Upper lobe of left lung (tissue), 6 donors: ENCODE data around the gene TAS2R14. TPM values are rescaled to one million over a fixed set of nuclear protein-coding genes. Genes with fewer than 3 reads are reported as not detected.

Experiments
- ATAC-seq, 2 donors: fragments of 200-7000 bp; cut with Tn5 transposase; one replicate each; pipeline ENCODE4 v1.9.1; 2022; ENCODE audit warnings: mild to moderate bottlenecking in 2 of 2, moderate library complexity in 2 of 2; ENCODE audit not compliant: low FRiP score in 2 of 2
- DNase-seq, 2 donors: peaks; one replicate each; pipeline ENCODE4 v3.0.0-alpha.2; 2019 to 2020
- H3K27ac ChIP-seq, 4 donors: fragments of 200-600 bp; sonication (generic); one replicate each; pipeline ENCODE4 v1.5.1; 2016 to 2019
- H3K27me3 ChIP-seq, 4 donors: fragments of 200-600 bp; sonication (generic); one replicate each; pipeline ENCODE4 v1.5.1; 2017 to 2019
- H3K36me3 ChIP-seq, 4 donors: fragments of 200-600 bp; sonication (generic); one replicate each; pipeline ENCODE4 v1.5.1; 2016 to 2019
- H3K4me1 ChIP-seq, 4 donors: fragments of 200-600 bp; sonication (generic); one replicate each; pipeline ENCODE4 v1.5.1; 2018 to 2019
- H3K4me3 ChIP-seq, 4 donors: fragments of 200-600 bp; sonication (generic); one replicate each; pipeline ENCODE4 v1.5.1; 2017 to 2019; ENCODE audit warnings: mild to moderate bottlenecking in 2 of 4, moderate library complexity in 1 of 4
- H3K9me3 ChIP-seq, 4 donors: fragments of 200-600 bp; sonication (generic); one replicate each; pipeline ENCODE4 v1.5.1; 2018 to 2019
- CTCF ChIP-seq, 6 experiments: fragments of 450-650 bp in 4 of 6; fragments of 200-600 bp in 2 of 6; sonication (generic) in 2 of 6; IDR thresholded peaks; one replicate each; pipeline ENCODE4 v1.5.1; 2016 to 2019; ENCODE audit warnings: antibody characterized with exemption in 6 of 6
- EP300 ChIP-seq, 4 donors: sonication (generic); formaldehyde crosslinking; IDR thresholded peaks; one replicate each; pipeline ENCODE4 v1.5.1; 2017; ENCODE audit warnings: antibody characterized with exemption in 4 of 4, control low read depth in 2 of 4
- POLR2A ChIP-seq, 4 donors: fragments of 450-650 bp; IDR thresholded peaks; one replicate each; pipeline ENCODE4 v1.5.1; 2016 to 2017; ENCODE audit warnings: antibody characterized with exemption in 4 of 4, mild to moderate bottlenecking in 2 of 4
- POLR2AphosphoS5 ChIP-seq, 2 donors: sonication (generic); formaldehyde crosslinking; IDR thresholded peaks; one replicate each; pipeline ENCODE4 v1.5.1; 2017; ENCODE audit warnings: antibody characterized with exemption in 2 of 2
- WGBS, 2 donors: methylation state at CpG; one replicate each; pipeline ENCODE4 v1.1.5; 2017 to 2018; 5-methylcytosine and 5-hydroxymethylcytosine counted together
- total RNA-seq, 6 donors: library from RNA; depleted of rRNA in 4 of 6; stranded (reverse); fragments of >200 nt in 4 of 6; gene quantifications; one replicate each; pipeline versions ENCODE4 v1.1.0 to v1.2.1, GENCODE V29; 2016 to 2021
- donor health status: DM: no; HTN: no; CAD: no; lungs with moderate emphysema.
- donor health status: DM: no; HTN: yes; CAD: no; lungs with severe emphysema.

Gene TAS2R14
- total RNA-seq, 6 donors from 2014 or later = 0.94 to 12.7 (median 2.8) TPM

DNA sequence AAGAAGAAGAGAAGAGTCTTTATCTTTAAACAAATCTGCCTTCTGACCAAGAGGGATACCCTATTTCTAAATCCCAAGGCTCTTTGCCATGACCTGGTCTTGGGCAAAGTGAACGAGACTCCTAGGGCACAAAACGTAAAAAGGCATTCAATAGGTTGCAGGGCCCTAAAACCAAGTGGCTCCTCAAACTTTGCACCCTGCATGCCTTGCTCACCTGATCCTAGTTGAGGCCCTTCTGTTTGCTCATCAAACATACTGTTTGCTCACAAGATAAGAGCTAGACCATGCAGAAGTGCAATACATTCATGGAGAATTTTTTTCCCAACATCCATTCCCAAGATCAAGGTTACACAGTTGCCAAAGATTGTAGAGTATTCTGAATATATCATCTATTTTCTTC is 47.1 kb downstream of the TAS2R14 start:
- Histone ChIP-seq H3K27ac (no peak overlapping the region), H3K4me1 (no peaks in the 10 kb centered on the region), H3K27me3 (no peaks in the 10 kb centered on the region), H3K36me3 (no peaks in the 10 kb centered on the region), H3K4me3 (no peak overlapping the region), H3K9me3 (no peaks in the 10 kb centered on the region)
- WGBS, 2 donors = 62 to 80% methylated on average over 2 of the region's 2 CpGs
- ATAC-seq = no peak
- DNase-seq = no peak
- TF ChIP-seq CTCF (IDR thresholded peaks at IDR 0.05) (no peak), POLR2AphosphoS5 (IDR thresholded peaks at IDR 0.05) (no peak), POLR2A (IDR thresholded peaks at IDR 0.05) (no peak), EP300 (IDR thresholded peaks at IDR 0.05) (no peak)

DNA sequence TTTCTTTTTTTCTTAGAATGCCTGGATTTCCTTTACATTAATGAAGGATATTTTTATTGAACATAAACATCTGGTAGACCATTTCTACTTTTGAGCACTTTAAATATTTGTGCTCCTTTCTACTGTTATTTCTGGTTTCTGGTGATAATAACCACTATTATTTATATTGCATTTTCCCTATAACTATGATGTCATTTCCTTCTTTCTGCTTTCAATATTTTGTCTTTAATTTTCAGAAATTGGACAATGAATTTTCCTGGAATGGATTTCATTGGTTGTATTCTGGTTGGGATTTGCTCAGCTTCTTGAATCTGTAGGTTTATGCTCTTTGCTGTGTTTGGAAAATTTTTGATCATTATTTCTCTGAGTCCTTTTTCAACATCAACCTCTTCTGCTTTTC is 49.8 kb downstream of the TAS2R14 start:
- Histone ChIP-seq H3K4me3 (no peak overlapping the region), H3K9me3 (no peaks in the 10 kb centered on the region), H3K27me3 (no peaks in the 10 kb centered on the region), H3K27ac (no peak overlapping the region), H3K4me1 (no peaks in the 10 kb centered on the region), H3K36me3 (no peaks in the 10 kb centered on the region)
- no peak for DNase-seq
- ATAC-seq = no peak
- no peak for TF ChIP-seq POLR2A (IDR thresholded peaks at IDR 0.05)
- no peak for TF ChIP-seq CTCF (IDR thresholded peaks at IDR 0.05)
- TF ChIP-seq POLR2AphosphoS5 (IDR thresholded peaks at IDR 0.05) = no peak
- TF ChIP-seq EP300 (IDR thresholded peaks at IDR 0.05) = no peak

Other genes starting within 250 kb of the TAS2R14 start
- gene YBX3, start 215.9 kb downstream of the TAS2R14 start, total RNA-seq = 100 to 1,000 TPM; 216 to 360 (median 287) TPM
- under 1 TPM in 1 of 6 donors, not detected in 5; 0.98 TPM for gene TAS2R7, start 136.6 kb downstream of the TAS2R14 start, total RNA-seq
- not detected for gene TAS2R8, start 132.0 kb downstream of the TAS2R14 start, total RNA-seq
- gene TAS2R9, start 129.1 kb downstream of the TAS2R14 start, total RNA-seq = not detected
- gene TAS2R10, start 112.9 kb downstream of the TAS2R14 start, total RNA-seq = 1 to 10 TPM in 1 of 6 donors, under 1 TPM in 2, not detected in 3; 0.29 to 4.4 (median 0.46) TPM
- 10 to 100 TPM in 2 of 6 donors, 1 to 10 TPM in 3, under 1 TPM in 1; 0.71 to 34.6 (median 2.5) TPM for gene PRR4, start 89.8 kb downstream of the TAS2R14 start, total RNA-seq
- 10 to 100 TPM in 5 of 6 donors, 1 to 10 TPM in 1; 6.5 to 43.9 (median 34.4) TPM for gene PRH1, start 55.0 kb downstream of the TAS2R14 start, total RNA-seq
- gene TAS2R13, start 29.7 kb downstream of the TAS2R14 start, total RNA-seq = 1 to 10 TPM in 4 of 6 donors, under 1 TPM in 2; 0.61 to 6.8 (median 2.5) TPM
- gene PRH2, start 10.0 kb downstream of the TAS2R14 start, total RNA-seq = under 1 TPM in 1 of 6 donors, not detected in 5; 0.63 TPM
- 1 to 10 TPM in 4 of 6 donors, under 1 TPM in 1, not detected in 1; 0.67 to 6.2 (median 1.8) TPM for gene TAS2R50, start 47.6 kb upstream of the TAS2R14 start, total RNA-seq
- 1 to 10 TPM in 5 of 6 donors, under 1 TPM in 1; 0.84 to 6.3 (median 2.4) TPM for gene TAS2R20, start 59.0 kb upstream of the TAS2R14 start, total RNA-seq
- gene TAS2R19, start 83.4 kb upstream of the TAS2R14 start, total RNA-seq = 10 to 100 TPM in 2 of 6 donors, 1 to 10 TPM in 4; 1.2 to 17.8 (median 4.0) TPM
- gene TAS2R31, start 92.1 kb upstream of the TAS2R14 start, total RNA-seq = 1 to 10 TPM in 5 of 6 donors, under 1 TPM in 1; 0.81 to 9.5 (median 3.5) TPM
- gene TAS2R46, start 123.0 kb upstream of the TAS2R14 start, total RNA-seq = 1 to 10 TPM in 4 of 6 donors, under 1 TPM in 1, not detected in 1; 0.47 to 7.1 (median 2.2) TPM
- gene TAS2R43, start 153.1 kb upstream of the TAS2R14 start, total RNA-seq = 10 to 100 TPM in 1 of 6 donors, 1 to 10 TPM in 3, under 1 TPM in 1, not detected in 1; 0.52 to 10.5 (median 5.9) TPM
- gene TAS2R30, start 195.4 kb upstream of the TAS2R14 start, total RNA-seq = 10 to 100 TPM in 2 of 6 donors, 1 to 10 TPM in 4; 1.4 to 20.2 (median 6.0) TPM
- 1 to 10 TPM; 1.3 to 9.2 (median 8.1) TPM for gene SMIM10L1, start 231.9 kb upstream of the TAS2R14 start, total RNA-seq
- not detected for gene TAS2R42, start 247.7 kb upstream of the TAS2R14 start, total RNA-seq